Activated CD8-positive, alpha-beta memory T cell treated with anti-CD3 and anti-CD28 coated beads for 48 hours (primary cell): Measurements from ENCODE around the gene TTPAL.

Experiments
- DNase-seq, 3 experiments: peaks; one replicate each; pipeline ENCODE4 v3.0.0-alpha.2; 2020; ENCODE audit warnings: low read depth in 2 of 3, low spot score in 2 of 3

The TTPAL gene

DNA sequence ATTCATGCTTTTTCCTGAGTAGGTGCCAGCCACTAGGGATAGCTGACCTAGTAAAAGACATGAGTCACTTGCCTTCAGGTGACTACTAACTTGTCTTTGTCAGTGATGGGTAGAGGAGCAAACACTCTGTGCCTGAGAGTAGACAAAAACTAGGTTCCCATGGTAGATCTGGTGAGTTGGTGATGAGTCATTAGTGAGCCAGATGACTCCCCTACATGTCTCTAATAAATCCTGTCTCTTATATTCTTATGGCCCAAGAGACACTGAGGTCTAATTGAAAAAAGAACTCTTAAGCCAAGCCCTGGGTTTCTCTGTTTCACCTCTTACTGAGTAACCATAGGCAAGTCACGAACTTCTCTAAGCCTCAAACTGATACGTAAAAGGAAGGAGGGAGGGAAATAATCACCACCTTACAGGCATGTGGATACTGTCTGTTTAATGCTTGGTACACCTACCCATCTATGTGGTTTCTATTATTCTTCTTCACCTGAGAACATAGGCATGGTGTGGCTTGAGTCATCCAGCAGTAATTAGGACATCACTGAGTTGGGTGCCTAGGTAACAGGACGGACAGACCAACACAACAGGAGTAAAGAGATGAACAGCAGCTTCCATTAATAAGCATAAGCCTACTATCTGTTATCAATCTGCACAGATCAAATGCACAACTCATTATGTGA is 20.3 kb downstream of the TTPAL start:
- no peak for DNase-seq

DNA sequence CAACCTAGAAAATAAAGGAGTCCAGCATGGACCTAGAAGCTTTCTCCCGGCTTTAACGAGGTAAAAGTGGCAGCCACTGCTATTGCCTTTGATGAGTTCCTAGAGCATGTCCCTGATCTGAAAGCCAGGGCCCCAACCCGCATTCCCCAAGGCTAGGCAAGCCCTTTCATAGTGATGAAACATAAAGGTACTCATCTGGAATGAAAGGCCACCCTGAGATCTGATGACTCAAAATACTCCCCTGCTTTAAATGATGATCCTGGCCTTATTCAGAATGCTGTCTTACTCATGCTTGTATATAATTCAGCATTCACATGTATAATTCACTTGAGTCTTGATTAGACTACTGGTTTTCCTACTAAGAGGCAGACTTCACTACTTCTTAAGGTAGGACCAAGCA is 21.3 kb downstream of the TTPAL start:
- DNase-seq: peak in 1 of 3 experiments; percentile 15

DNA sequence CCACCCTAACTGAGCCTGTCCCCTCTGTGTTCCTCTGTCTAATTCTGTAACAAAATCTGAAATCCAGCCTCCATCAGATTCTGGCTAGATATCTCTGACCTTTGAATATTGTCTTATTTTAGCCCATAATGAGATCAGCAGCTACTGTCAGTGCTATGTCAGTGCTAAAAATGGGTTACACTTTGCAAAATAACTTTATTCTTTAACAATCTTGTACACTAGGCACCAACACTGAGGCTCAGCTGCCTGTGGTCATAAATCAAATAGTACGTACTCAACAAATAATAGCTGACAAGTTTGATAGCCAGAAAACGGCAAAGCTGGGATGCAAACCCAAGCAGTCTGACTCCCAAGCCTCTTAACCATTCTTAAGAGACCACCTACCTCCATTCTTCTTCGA is 22.1 kb downstream of the TTPAL start:
- no peak for DNase-seq

DNA sequence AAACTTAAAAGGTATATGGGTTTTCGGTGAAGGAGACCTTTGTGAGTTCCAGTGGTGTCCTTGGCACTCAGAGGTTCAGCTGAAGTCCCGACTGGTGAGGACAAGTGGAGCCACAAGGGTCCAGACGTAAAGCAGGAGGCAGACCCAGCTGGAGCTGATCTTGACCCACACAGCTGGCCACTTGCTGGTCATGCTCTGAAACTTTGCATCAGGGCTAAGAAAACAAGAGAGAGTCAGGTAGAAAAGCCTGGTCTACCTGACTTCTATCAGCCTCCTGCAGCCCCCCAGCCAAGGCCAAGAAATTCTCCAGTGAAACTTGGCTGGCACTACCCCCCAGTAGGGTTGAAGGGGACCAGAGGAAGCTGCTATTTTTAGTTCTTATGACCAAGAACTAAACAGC is 24.5 kb downstream of the TTPAL start:
- DNase-seq: no peak

DNA sequence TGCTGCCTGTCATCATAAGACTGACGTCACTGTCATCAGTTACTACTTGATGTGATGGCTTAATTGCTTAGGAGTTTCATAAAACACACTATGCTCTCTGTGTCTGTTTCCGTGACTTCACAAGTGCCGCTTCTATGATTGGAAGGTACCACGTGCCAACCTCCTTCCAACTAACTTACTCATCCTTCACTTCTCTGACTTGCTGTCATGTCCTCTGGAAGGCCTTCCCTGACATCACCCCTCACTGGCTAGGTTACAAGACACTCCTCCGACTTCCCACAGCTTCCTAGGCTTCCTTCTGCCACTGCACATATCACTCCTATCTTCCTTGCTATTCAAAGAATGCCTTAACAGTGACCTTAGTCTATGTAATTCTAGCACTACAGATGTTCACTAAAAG is 25.8 kb downstream of the TTPAL start:
- DNase-seq: no peak

DNA sequence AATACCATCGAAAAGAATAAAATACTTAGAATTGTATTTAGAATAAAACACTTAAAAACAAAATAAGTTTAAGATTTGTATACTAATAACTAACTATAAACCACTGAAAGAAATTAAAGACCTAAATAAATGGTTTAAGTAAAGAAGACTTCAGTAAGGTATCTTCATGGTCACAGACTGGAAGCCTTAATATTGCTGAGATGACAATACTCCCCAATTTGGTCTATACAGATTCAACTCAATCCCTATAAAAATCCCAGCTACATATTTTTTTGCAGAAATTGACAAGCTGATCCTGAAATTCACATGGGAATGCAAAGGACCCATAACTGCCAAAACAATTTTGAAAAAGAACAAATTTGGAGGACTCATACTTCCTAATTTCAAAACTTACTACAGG is 27.3 kb downstream of the TTPAL start:
- no peak for DNase-seq

DNA sequence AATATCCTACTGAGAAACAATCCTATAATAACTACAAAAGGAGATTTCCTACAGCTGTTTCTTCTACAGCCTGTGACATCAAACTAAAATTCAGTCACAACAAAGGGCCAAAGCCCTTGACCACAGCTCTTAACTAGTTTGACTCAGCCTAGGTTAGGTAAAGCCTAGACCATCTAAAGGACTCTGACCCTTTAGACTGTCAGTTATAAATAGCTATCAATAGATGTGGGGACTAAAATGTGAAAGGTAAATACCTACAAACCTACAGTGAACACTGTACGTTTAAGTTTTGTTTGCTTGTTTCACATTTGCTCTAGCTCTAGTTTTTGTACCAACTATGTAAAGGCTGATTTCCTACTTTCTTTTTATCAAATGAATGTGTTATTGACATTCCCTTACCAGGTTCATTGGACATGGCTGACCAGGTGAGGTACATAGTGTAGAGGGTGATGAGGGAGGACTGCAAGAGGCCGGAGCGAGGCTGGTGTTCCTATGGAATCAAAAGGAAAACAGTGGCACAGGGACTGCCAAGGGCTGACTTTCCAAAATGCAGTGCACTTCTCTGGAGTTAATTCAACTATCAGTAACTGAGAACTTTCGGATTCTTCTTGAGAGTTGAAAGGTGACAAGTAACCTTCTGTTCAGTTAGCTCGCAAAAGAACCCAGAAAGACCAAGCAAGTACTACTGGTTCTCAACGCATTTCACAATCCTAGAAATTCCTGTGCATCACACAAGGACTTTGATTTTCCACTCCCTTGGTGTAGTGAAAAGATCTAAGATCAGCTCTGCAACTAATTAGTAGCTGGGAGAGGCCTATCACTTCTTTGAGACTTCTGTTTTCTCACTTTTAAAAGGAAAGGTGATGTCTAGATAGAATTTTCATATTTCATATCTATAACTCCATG is 29.0 kb downstream of the TTPAL start:
- DNase-seq: no peak

DNA sequence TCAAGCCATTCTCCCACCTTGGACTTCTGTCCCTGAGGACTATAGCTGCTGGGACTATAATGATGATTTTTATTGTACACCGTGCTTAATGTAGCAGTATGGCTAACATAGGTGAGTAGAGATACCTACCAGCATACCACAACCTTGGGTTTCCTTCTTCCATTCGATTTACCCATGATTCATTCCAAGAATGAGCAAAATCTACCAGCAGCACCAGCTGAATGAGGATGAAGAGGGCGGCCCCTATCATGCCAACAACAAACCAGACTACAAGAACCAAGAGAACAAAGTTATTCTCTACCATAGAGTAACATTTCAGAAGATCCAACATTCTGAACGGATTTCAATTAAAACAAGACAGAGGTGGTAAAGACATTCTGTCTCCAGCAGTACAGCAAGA is 34.1 kb downstream of the TTPAL start:
- DNase-seq: no peak

DNA sequence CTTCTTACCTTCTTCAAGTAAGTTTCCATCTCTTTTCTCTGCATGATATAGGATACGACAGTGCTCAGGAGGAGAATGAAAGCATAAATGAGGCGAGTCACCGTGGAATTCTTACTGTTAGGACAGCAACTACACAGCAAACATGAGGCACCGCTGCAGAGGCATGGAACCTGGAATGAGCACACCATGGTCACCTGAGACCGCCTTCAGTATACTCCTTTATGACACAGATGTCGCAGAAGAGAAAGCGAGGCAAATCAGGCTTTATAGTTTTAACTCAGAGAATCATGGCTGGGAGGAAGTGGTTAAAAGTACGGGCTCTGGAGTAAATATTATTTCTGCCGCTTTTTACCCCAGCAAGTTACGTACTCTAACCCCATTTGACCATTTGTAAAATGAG is 38.2 kb downstream of the TTPAL start:
- no peak for DNase-seq

DNA sequence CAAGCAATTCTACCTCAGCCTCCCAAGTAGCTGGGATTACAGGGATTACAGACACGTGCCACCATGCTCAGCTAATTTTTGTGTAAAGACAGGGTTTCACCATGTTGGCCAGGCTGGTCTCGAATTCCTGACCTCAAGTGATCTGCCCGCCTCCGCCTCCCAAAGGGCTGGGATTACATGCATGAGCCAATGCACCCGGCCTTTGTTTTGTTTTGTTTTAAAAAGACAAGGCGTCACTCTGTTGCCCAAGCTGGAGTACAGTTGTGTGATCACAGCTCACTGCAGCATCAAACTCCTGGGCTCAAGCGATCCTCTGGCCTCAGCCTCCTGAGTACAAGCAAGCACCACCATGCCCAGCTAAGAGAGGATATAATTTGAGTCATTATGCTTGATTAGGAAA is 40.8 kb downstream of the TTPAL start:
- DNase-seq: no peak

DNA sequence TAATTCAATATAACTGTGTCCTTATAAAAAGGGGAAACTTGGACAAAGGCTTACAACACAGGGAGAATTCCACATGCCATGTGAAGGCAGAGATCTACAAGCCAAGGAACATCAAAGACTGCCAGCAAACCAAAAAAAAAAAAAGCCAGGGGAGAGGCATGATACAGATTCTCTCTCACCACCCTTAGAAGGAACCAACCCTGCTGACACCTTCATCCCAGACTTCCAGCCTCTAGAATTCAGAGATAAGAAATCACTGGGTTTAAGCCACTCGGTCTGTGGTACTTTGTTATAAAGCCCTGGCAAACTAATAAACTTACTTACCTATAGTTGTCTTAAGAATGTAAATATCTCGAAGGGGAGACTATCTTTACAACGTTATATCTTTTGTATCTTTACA is 41.8 kb downstream of the TTPAL start:
- no peak for DNase-seq

DNA sequence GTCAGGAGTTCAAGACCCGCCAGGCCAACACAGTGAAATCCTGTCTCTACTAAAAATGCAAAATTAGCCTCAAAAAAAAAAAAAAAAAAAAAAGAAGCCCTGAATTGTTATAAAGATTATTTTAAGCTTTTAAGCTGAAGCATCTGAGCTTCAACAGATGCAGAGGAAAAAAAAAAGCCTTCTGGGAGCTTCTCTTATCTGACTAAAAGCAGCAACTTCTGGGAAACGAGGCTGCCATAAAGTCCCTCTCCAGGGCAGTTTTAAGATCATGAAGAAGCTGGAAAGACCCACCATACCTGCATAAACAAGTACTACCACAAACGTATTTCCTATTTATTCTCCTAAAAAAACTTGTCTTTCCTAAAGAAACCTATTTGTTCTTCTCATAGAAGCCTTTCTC is 42.6 kb downstream of the TTPAL start:
- no peak for DNase-seq

DNA sequence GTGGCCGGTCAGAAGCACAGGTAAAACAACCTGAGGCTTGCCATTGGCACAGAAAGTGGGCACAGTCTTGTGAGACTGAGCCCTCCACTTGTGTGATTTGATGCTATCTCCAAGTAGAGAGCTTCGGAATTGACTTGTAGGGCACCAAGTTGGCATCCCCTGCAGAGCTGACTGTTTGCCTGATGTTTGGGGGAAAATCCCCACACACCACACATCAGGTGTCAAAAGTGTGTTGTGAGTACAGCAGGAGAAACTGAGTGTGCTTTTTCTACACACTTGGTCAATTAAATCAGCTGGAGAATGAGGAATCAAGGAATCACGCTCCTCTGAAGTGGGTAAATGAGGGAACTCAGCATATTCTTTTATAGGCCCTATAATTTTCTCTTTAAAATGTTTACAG is 45.2 kb downstream of the TTPAL start:
- no peak for DNase-seq

DNA sequence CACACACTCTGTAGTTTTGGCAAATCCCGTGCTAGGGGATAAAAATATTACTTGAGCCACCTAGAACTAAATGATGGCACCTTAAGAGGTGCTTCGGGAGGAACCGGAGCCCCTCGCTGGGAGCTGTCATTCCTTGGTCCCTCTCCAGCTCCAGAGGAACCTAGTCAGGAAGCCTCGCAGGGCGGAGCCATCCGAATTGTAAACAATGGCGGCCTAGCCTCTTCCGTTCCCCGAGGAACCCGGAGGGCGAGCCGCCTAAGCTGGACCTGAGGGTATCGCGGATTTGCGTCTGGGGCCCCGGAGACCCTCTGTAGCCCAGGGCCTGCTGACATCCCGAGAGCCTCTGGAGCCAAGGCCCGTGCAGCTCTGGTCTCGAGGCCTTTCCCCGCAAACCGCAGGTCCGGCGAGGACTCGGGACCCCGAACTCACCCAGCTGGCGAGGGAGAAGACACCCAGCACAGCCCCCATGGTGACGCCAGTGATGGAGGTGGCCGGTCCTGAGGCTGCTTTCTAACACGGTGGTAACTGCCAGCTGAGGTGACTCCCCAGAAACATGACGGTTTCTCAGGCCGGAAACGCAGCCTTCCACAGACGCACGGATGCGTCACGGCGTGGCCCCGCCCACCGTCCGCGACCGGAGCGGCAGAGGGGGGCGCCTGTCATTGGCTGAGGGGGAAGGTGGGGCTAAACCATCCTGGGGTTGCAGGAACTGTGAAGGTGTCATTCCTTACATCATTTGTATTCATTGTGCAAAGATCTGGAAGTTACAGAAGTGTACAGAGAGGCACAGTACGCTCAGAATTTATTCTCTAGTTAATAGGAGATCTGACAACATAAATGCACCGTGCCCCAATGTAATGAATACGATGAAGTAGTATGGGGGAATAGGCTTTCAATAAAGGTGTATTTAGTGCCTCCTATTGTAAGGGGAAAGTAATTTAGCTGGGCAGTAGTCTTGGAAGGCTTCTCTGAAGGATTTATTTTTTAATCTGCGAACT is 46.1 kb downstream of the TTPAL start, which contains the start of gene SERINC3:
Gene SERINC3, minus strand, starts transcription at position 587 of the 998 bp plus-strand sequence. Its CDS starts 119 bp downstream, at position 468.
- peak; percentile 90 to 93 (median 93) for DNase-seq

DNA sequence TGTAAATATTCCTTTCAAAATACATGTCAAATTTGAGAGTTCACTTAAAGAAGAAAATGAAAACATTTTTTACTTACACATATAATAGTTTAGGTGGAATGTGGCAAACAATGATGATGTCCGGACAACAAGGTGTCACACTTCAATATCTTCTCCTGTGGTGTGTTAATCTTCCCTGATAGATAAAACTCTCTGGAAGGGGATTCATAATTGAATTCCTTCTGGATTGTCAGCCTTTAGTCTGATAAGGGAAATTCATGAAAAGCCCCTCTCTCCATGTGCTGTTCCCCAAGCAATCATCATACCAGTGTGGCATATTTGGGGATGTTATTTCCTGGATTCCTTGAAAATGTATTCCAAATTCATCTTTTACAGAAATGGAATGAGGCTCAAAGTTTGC is 47.2 kb downstream of the TTPAL start:
- DNase-seq: no peak

DNA sequence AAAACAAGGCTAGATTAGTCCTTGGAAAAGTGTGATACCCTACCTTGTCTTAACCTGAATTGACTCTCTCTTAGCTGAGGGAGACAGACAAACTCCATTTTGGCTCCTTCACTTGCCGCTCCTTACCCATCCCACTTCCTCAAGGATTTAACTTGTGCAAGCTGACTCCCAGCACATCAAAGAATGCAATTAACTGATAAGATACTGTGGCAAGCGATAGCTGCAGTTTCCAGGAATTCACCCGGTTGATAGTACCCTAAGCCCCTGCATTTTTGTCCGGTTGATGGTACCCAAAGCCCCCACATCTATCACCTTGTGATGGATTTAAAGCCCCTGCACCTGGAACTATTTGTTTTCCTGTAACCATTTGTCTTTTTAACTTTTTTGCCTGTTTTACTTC is 48.1 kb downstream of the TTPAL start:
- no peak for DNase-seq

DNA sequence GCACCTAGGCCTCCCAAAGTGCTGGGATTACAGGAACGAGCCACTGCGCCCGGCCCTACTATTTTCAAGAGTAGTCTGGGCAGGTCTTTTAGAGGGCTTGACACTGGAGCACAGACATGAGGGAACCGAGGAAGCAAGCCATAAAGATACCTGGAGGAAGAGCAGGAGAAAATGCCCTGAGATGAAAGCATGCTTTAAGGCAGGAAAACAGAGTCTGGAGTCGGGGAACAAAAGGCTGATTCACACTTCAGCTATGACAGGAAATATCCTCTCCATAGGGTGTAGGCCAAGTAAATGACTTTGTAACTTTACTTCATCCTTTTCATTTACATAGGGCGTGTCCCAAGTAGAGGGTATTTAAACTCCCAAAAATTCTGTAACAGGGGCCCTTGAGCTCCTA is 50.5 kb downstream of the TTPAL start:
- no peak for DNase-seq

DNA sequence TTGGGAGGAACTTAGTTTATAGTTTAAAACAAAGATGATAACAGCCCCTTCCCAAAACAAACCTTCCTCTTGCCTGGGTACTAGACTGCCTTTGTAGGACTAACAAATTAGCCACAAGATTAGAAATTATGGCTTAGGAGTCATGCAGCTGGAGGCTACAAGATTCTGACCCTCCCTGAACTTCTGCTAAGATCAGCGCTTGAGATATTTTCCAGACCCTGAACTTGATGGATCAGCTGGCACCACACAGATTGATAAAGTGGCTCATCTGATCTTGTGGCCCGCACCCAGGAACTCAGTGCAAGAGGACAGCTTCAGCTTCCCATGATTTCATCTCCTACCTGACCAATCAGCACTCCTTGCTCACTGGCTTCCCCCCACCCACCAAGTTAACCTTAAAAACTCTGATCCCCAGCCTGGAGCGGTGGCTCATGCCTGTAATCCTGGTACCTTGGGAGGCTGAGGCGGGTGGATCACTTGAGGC is 52.1 kb downstream of the TTPAL start:
- no peak for DNase-seq

DNA sequence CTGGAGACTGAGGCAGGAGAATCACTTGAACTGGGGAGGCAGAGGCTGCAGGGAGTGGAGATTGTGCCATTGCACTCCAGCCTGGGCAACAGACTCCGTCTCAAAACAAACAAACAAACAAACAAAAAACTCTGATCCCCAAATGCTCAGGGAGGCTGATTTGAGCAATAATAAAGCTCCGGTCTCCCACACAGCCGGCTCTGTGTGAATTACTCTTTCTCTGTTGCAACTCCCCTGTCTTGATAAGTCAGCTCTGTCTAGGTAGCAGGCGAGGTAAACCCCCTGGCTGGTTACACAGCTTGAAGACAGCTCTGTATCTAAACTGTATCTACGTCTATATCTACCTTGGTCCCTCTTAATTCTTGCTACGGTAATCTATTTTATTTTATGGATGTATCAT is 52.6 kb downstream of the TTPAL start:
- no peak for DNase-seq

DNA sequence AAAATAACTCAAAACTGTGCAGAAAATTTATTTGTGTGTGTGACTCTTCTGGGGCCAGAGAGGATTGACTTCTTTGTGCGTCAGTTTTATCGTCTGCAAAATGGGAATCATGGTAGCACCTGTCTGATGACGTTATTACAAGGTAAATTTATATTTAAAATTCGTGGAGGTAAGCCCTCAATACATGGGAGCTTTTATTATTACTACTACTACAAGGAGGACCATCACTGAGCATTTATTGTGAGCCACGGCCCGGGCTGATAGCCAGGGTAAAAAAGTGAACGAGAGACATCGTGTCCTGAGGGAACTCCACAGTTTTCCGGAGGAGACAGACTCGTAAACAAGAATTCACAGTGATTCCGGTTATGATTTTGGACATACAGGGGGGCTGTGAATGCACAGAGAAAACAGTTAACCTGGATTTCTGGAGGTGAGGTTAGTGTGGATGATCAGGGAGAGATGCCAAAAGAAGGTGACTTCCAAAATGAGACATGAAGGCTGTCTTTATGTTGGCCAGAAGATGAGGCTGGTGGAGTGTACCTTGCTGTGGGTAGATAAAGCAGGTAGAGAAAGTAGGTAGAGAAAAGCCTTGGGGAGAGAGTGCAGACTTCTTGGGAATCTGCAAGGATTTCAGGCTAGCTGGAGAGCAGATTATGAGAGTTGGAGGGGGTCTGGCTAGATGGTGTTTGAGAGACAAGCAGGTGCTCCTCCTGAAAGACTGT is 56.7 kb downstream of the TTPAL start:
- no peak for DNase-seq

DNA sequence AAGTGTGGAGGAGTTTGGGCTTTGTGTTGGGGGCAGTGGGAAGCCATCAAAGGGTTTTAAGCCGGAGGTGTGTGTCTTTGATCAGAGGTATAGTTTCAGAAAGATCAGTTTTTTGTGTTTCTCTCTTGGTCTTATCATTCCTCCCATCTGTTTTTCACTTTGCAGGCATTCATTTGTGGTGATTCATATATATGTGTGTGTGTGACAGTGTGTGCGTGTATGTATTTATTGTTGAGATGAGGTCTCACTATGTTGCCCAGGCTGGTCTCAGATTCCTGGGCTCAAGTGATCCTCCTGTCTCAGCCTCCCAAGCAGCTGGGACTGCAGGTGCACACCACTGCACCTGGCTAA is 57.3 kb downstream of the TTPAL start:
- DNase-seq: no peak
